ENCODE results near the gene GNG3.
"Not testable (repeated sequence)": the region's sequence is repeated elsewhere in the genome, so short reads cannot be mapped to it uniquely, and the experiment has no call there.

The GNG3 gene

DNA sequence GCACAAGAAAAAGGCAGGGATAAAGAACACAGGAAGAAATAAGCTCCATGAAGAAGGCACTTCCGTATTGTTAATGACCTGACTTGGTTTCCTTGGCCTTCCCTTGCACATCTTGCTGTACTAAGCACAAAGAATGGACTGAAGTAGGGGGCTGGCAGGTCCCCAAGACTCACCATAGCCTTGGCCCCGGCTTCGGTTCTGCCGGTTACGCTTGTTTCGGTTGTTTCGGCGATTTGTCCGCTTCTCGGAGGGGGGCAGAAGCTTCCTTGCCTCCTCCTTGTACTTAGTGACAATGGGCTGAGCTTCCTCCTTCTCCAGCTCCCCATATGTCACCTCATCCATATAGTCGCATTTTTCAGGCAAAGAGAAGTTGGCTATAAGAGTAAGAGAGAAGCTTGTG lies 9.3 kb downstream of the GNG3 start:
- DNase-seq (ENCODE audit: low spot score): no peak

DNA sequence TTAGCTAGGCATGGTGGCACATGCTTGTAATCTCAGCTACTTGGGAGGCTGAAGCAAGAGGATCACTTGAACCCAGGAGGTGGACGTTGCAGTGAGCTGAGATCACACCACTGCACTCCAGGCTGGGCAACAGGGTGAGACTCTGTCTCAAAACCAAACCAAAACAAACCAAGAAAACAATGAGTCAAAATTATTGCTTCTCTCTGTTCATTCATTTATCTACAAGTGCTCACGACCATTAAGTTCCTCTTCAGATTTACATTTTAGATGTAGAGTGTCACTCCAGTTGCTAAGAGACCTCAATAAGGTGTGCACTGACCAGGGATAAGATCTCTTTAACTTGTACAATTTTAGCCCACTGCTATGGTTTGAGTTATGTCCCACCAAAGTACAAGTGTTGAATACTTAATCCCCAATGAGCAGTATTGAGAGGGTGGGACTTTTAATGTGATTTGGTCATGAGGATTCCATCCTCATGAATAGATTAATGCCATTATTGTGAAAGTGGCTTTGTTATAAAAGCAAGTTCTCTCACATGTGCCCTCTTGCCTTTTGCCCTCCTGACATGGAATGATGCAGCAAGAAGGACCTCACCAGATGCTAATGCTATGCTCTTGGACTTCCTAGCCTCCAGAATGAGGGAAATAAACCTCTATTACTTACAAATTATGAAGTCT lies 12.0 kb downstream of the GNG3 start:
- DNase-seq (ENCODE audit: low spot score): no peak

DNA sequence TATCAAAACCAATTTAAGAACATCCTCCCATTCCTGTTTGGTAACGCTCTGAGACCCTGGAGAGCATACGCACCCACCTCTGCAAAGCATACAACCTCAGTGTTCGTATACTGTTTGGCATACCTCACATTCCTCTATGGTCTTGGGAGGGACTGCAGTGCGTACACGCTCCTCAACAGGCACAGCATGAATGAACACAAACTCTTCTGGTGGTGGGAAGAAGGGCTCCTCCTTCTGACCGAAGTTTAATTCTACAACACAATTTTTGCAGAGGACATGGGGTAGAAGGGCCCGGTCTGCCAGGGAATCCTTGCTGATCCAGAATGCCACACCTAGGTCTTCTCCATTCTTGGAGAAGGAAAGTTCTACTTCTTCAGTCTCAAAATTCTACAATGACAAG lies 14.5 kb downstream of the GNG3 start:
- peak; percentile 42 for DNase-seq (ENCODE audit: low spot score)

DNA sequence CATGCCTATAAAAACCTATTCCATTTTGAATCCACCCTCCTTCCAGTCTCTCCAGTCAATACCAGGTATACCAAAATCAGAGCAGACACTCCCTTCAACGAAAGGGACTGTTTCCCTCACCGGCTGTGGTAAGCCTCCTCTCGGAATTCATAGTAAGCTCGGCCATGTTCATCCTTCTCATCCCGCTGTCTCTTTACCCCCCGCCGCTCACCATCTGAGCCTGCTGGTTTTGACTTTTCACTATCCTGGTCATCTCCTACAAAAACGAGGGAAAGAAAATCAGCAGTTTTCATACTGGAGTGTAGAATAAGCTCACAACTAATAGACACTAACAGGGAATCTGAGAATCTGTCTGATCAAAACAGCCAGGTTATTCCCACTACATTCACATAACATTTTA lies 16.7 kb downstream of the GNG3 start:
- DNase-seq (ENCODE audit: low spot score): no peak

DNA sequence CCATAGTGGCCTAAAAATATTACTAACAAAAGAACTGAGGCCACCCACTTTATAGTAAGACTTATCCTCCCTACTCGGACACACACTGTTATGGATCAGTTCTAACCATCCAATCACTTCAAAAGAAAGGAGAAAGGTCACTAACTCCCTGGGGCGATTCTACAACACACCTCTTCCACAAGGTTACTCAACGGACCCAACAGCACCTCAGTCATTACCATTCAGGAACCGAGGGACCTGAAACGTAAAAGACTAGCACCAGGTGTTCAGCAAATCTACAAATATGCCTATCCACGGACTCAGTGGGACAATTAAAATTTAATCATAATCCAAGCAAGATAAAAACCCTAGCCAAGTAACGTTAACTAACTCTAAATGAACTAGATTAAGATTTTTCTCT lies 18.2 kb downstream of the GNG3 start:
- DNase-seq (ENCODE audit: low spot score): no peak

DNA sequence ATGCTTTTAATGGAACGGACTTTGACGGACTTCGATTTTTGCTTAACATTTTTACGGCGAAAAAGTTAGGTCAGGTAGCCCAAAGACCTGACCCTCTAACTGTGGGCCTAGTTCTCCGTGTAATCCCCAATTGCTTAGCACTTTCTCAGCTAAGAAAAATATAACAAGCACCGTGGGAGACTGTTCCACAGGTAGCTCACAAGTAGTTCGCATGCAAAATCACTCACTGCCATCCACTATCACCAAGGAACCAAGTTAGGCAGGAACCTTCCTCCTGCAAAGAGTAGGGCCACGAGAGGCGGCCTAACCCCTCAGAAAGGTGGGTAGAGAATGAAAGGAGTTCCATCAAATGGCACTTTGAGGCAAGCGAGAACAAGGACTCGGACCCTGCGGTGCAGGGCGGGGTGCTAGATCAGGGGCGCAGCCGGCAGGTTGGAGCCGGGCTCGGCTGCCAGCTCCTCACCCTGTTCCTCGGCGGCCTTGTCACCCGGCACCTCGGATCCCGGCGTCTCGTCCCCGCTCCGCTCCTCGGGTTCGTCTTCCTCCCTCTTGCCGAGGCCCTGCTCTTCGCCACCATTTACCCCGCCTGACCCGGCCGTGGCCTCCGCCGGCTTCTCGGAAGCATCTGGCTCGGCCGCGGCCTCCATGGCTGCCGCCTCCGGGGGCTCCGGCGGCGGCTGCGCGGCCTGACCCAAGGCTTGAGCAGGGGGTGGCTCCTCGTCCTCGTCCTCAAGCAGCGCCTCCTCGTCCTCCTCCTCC lies 18.9 kb downstream of the GNG3 start:
- no peak for DNase-seq (ENCODE audit: low spot score)

DNA sequence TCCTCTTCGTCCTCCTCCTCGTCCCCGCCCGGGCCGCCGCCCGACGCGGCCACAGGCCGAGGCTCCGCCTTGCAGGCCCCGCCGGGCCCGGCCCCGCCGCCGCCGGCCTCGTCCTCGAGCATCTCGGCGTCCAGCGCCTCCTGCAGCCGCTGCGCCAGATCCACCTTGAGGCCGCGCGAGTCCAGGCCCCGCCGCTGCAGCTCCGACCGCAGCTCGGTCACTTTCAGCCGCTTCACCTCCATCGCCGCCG lies 19.4 kb downstream of the GNG3 start:
- no peak for DNase-seq (ENCODE audit: low spot score)

DNA sequence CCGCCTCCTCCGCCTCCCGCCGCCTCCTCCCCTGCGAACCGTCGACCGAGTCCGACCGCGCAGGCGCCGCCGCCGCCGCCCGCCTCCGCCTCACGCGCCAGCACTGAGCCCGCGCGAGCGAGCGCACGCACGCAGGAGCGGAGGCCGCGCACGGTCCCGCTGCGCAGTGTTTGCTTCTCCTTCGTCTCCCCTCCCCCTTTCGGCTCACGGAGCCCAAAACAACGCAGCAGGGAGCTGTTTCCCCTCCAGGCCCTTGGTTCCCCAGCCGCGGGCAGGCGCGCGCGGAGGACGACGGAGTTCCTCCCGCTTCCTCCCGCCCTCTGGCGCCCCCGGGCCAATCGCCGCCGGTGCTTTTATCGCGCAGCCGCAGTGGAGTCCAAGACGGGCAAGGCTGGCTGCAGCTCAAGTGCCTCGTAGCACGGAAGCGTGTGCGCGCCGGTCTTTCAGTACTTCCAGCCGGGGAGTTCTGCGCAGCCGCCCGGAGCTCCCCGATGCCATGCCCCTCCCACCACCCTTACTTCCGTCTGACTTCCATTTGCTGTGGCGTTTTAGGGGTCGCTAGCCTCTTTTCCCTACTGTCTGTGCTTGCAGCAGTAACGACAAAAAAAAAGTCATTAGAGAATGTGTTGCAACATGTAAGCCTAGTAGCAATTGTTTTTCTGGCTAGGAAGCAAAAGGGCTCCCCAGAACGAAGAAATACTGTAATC lies 19.8 kb downstream of the GNG3 start, which contains the start of gene HNRNPUL2:
HNRNPUL2 (minus strand) TSS at position 293 of the 707 bp plus-strand sequence. CDS start 301 bp downstream, outside the sequence.
- peak; percentile 95 for DNase-seq (ENCODE audit: low spot score)

DNA sequence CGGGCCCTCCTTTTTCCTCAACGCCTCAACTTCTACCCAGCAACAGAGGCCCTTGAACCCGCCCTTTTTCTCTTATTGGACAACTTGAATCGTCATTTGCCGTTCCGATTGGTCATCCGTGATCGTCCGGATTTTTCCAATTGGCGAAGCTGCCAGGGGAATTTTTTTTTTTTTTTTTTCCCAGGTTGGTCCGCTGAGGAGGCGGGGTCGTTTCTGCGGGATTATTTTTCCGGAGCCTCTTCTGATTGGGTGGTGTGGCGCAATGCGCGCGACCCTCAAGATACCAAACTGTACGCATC lies 20.3 kb downstream of the GNG3 start:
- DNase-seq (ENCODE audit: low spot score): peak; percentile 86

DNA sequence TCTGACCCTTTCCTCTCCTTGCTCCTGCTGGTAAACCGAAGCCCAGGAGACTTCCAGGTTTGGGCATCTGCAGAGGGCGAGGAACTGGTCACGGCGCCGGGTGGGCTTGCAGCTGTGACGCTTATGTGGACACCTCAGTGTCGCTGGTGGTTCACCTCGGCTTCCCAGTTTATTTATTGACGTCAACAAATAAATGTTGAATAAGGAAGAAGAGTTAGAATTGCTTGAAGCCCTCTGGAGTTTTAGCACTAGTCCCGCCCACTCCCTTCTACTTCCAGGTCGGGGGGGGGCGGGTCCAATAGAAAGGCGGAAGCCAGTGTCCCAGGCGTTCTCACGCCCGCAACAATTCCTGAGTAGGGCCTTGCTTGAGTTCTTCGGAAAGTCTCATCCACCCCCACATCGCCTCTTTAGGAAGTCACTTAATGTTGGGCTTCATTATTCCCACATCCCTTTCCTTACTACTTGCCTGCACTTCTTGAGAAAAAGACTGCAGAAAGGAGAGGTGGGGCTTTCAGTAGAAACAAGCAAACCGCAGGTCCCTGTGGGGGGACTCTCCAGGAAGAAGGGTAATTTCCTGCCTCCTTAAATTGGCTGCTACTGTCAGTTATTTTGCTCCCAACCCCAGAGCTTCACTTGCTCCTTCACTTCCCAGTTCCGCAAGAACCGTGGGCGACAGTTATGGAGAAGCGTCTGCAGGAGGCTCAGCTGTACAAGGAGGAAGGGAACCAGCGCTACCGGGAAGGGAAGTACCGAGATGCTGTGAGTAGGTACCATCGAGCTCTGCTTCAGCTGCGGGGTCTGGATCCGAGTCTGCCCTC lies 20.9 kb downstream of the GNG3 start, which contains the start of gene TTC9C:
TTC9C (plus strand) TSS at position 316 of the 818 bp plus-strand sequence; CDS start at position 679, 363 bp downstream.
- peak; percentile 80 for DNase-seq (ENCODE audit: low spot score)

DNA sequence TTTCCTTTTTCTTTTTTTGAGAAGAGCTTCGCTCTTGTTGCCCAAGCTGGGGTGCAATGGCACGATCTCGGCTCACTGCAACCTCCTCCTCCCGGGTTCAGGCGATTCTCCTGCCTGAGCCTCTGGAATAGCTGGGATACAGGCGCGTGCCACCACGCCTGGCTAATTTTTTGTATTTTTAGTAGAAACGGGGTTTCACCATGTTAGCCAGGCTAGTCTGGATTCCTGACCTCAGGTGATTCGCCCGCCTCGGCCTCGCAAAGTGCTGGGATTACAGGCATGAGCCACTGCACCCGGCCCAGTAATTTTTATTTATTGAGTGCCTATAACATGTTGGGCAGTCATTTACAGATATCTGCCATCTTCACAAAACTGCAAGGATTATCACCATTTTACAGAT lies 22.6 kb downstream of the GNG3 start:
- not testable (repeated sequence) for DNase-seq (ENCODE audit: low spot score)

DNA sequence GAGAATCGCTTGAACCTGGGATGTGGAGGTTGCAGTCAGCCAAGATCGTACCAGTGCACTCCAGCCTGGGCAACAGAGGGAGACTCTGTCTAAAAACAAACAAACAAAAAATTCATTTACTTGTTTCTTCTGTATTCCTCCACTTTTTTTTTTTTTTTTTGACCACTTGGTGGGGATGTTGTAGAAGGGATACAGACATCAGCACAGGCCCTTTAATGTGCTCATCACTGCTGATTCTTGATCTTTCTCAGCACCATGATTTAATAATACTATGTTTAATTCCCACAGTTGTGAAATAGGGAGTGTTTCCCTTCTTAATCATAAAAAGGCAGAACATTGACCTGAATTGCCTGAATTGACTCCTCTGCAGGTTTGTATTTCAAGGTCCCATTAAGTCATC lies 25.4 kb downstream of the GNG3 start:
- no peak for DNase-seq (ENCODE audit: low spot score)

DNA sequence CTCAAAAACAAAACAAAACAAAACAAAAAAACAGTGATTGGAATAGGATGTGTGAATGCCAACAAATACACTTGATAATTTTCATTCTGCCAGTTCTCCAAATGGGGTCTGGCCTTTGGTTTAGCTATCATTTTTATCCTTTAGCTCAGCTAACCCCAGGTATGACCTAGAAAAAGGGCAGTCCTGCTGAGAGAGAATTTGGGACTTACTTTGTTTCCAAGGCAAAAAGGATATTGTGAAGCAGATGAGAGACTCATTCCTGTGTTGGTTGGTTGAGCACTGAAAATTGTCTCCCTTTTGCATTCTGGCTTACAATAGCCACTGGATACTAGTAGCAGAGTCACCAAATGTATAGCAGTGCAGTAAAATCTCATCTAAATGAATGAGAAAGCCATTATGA lies 29.7 kb downstream of the GNG3 start:
- DNase-seq (ENCODE audit: low spot score): no peak

DNA sequence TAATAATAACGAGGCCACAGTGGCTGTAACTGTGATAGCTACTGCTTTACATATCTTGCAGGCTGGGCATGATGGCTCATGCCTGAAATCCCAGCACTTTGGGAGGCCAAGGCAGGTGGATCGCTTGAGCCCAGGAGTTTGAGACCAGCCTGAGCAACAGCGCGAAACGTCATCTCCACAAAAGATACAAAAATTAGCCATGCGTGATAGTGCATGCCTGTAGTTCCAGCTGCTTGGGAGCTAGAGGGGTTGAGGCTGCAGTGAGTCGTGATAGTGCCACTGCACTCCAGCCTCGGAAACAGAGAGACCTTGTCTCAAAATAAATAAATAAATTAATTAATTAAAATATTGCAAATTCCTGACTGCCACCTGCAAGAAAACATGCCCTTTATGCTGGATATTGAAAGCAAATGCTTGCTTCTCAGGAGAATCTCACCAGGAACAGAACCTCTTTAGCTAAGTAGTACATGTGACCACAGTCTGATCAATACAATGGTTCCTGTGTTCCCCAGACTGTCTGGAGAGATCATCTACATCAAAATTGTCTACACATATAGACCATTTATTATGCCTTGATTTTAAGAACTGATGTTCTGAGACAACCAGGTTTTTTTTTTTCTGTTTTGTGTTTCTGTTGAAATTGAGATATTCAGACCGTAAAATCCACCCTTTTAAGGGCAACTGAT lies 40.1 kb downstream of the GNG3 start:
- DNase-seq (ENCODE audit: low spot score): no peak

DNA sequence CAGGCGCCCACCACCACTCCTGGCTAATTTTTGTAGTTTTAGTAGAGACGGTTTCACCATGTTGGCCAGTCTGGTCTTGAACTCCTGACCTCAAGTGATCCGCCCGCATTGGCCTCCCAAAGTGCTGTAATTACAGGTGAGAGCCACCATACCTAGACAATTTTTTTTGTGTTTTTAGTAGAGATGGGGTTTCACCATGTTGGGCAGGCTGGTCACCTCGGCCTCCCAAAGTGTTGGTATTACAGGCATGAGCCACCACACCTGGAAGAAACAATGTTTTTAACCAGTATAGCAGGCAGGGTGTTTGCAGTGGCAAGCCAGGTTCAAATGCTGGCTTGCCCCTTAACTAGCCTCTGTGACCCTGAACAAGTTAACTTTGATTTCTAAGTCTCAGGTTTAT lies 42.5 kb downstream of the GNG3 start:
- DNase-seq (ENCODE audit: low spot score): not testable (repeated sequence)

DNA sequence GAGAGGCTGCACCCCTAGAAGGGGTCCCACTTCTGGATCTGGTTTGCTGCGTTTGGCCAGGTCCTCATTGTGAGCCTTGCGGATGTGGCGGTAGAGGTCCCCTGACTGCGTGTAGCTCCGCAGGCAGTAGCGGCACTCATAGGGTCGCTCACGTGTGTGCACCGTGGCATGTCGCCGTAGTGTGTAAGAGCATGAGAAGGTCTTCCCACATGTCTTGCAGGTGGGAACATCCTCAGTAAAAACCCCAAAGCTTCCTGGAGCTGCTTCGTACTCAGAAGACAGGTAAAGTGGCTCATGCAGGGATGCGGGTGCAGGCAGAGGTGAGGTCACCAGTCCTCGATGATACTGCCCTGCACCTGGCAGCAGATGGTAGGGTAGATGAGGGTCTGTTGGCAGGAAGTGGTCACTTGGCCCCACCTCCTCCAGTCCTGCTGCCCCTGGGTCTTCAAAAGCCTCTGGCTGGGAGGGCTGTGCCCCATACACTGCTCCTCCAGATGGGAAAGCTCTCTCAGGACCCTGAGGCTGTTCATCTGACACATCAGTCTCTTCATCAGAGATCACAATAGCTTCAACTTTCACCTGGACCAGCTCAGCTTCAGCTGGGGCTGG lies 44.8 kb downstream of the GNG3 start:
- no peak for DNase-seq (ENCODE audit: low spot score)

DNA sequence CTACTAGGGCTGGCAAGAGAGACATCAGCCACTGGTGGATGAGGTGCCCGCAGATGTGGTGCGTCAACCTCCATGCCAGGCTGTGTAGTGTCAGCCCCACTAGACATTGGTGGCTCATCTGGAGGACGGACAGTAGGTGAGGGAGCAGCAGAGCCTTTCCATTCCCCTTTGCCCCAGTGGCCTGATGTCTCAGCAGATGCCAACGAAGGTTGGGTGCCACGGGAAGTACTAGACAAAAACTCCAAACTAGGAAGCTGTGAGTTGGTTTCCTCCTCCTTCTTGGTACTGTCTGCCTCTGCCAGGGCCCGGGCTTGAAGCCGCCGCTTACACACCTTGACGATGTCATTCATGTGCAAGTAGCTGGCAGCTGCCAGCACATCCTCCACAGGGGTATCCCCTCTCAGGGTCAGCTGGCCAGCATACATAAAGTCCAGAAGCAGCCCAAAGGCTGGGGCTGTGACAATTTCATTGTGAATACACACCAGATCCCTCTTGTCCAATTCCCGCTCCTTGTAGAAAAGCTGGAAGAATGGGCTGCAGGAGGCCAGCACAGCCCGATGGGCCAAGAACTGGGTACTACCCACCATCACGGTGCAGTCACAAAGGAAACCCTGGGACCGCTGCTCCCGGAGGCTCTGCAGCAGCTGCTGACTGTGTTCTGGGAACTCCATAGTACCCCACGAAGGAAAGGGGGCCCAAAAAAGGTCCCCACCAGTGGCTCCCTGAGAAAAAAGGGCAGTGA lies 45.7 kb downstream of the GNG3 start:
- DNase-seq (ENCODE audit: low spot score): peak; percentile 38

DNA sequence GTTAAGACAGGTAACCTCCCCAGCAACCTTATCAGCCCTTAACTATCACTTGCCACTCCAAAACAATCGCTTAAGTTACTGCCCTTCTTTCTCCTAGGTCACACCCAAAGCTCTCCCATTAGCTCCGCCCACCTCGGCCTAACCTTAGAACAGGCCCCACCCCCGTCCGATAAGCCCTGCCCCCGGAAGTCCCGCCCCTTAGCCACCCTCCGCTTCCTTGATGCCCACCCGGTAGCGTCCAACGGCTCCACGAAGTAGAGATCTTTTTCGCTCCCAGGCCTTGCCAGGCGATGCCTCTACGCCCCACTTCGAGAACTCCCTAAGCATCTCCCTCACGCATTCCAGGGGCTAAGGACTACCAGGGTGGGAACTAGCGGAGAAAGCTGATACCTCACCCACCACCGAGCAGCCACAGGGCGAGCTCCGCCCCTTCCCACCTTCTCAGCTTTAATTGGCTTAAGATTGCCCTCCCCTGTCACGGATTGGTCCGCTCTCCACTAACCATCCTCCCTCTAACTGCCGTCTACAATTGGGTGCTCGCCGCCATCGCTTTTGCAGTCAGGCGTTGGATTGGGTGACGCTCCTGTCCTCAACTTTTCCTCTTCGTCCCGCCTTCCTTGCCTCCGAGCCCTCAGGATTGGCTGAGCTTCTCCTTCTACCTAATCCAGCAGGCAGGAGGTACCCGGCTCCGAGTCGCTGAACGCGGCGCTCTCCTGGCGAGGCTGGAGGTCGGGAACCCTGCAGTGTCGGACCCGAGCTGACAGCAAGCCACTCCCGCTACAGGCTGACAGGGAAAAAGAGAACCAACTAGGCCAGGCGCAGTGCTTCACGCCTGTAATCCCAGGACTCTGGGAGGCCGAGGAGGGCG lies 46.5 kb downstream of the GNG3 start, which contains the start of gene ZBTB3:
ZBTB3 (minus strand) TSS at position 425 of the 868 bp plus-strand sequence. CDS start 496 bp downstream, outside the sequence.
- peak; percentile 90 for DNase-seq (ENCODE audit: low spot score)

DNA sequence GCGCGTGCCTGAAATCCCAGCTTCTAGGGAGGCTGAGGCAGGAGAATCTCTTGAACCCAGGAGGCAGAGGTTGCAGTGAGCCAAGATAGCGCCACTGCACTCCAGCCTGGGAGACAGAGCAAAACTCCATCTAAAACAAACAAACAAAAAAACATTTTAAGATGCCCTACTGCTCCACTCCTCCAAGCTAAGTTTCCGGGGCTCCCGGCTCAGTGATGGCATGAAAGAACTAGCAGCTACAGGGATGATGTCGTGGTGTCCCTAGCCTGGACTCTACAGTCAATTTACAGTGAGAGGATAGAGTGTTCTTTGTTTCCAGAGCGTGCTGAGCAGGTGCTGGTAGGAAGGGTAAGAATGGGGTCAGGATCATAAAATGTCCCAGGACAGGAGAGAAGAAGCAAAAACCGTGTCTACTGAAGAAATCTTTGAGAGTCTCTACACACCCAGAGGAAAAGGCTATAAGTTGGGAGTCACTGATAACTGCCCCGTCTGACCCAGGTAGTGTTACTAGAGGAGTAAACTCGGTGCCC lies 47.7 kb downstream of the GNG3 start:
- DNase-seq (ENCODE audit: low spot score): no peak

All from D341Med (cell line).